T1000 (cell line): ENCODE data around the gene ZSWIM6.

Source experiments
- DNase-seq: peaks from one replicate; lab custom pipeline; 2025; ENCODE audit warnings: mixed read lengths; lab: John Stamatoyannopoulos, UW

ZSWIM6 gene

DNA sequence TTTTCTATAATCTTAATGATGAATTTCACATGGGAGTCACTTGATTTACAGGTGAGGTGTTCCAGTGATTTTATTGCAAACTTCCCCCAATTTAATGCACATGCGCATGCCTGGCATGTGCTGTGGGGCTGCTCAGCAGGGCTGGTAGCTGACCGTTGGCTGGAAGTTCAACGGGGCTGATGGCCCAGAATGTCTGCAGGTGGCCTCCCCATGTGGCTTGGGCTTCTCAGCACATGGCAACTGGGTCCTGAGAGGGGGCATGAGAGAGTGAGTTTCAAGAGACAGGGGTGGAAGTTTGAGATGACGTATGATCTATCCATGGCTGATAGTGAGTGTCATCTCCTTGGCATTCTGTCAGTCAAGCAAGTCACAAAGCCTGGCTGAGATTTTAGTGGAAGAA, 259.8 kb downstream of the ZSWIM6 start:
- no peak for DNase-seq

DNA sequence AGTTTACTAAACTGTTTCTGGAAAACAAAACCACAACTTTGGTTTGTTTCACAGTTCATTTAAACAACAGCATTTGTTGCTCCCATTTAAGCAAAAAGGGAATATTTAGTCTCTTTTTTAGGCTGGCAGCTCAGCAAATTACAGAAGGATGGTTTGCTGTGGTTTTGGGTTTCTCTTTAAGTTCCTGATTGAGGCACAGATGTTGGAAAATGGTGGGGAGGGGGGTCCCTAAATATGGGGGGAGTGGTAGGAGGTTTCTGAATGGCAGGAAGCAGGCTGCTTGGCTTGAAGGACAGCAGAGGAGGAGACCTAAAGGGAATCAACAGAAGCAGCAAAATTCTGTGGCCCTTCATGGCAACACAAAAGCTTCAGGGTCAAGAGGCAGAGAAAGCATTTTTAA, 263.4 kb downstream of the ZSWIM6 start:
- DNase-seq = no peak
